Cardiac muscle cell (in vitro differentiated cells and primary cell): ENCODE data around the gene ANKRD44. TPM values are rescaled to one million over a fixed set of nuclear protein-coding genes. Genes with fewer than 3 reads are reported as not detected.

Experiments used
- DNase-seq, 2 donors: peaks; one replicate each; pipeline versions ENCODE4 v3.0.0 to v3.0.0-alpha.2; 2010 to 2017; ENCODE audit warnings: low read depth in 1 of 2, low spot score in 1 of 2
- H3K27ac ChIP-seq: fragments of 200-600 bp; sonication (generic); 2 replicates; pipeline ENCODE4 v1.5.1; 2016
- H3K27me3 ChIP-seq: fragments of 200-600 bp; sonication (generic); 2 replicates; pipeline ENCODE4 v1.6.0; 2016; ENCODE audit warnings: control low read depth
- H3K36me3 ChIP-seq: fragments of 200-600 bp; sonication (generic); 2 replicates; pipeline ENCODE4 v1.5.1; 2016; ENCODE audit warnings: control low read depth
- H3K4me1 ChIP-seq: fragments of 200-600 bp; sonication (generic); 2 replicates; pipeline ENCODE4 v1.8.1; 2017; ENCODE audit warnings: low read depth, mild to moderate bottlenecking, mixed run types
- H3K4me3 ChIP-seq: fragments of 200-600 bp; sonication (generic); 2 replicates; pipeline ENCODE4 v1.5.1; 2016; ENCODE audit warnings: mild to moderate bottlenecking
- H3K9me3 ChIP-seq: fragments of 200-600 bp; sonication (generic); 2 replicates; pipeline ENCODE4 v1.5.1; 2017; ENCODE audit warnings: low read depth, mild to moderate bottlenecking, control low read depth
- CTCF ChIP-seq: IDR thresholded peaks from 2 replicates; pipeline ENCODE4 v1.5.1; 2012; ENCODE audit warnings: low read depth, mild to moderate bottlenecking, low read length
- polyA plus RNA-seq: library from polyadenylated mRNA; unstranded; fragments of >200 nt; fragmentation: Nextera tagmentation; extraction: Ambion mirVana; gene quantifications from 2 replicates; pipeline ENCODE4 v1.2.1, GENCODE V29; 2016
- total RNA-seq: library from RNA; depleted of rRNA; stranded (reverse); fragments of >200 nt; gene quantifications from 2 replicates; pipeline ENCODE4 v1.2.3, GENCODE V29; 2016

ANKRD44 gene
- total and polyA plus RNA-seq, 2 experiments from 2014 or later: 4.0 to 5.0 TPM

- DNase-seq: peak in 1 of 2 donors; percentile 84
- Histone ChIP-seq H3K27me3 (no peaks in the 10 kb centered on the region), H3K36me3 (no peaks in the 10 kb centered on the region), H3K9me3 (no peaks in the 10 kb centered on the region), H3K27ac (no peak overlapping the region), H3K4me1 (peaks cover 13% of the 10 kb centered on the region), H3K4me3 (no peak overlapping the region)
- TF ChIP-seq CTCF: no peak
Measured at GRCh38 chr2:197258580-197258979, 52.0 kb downstream of the ANKRD44 start.

DNA sequence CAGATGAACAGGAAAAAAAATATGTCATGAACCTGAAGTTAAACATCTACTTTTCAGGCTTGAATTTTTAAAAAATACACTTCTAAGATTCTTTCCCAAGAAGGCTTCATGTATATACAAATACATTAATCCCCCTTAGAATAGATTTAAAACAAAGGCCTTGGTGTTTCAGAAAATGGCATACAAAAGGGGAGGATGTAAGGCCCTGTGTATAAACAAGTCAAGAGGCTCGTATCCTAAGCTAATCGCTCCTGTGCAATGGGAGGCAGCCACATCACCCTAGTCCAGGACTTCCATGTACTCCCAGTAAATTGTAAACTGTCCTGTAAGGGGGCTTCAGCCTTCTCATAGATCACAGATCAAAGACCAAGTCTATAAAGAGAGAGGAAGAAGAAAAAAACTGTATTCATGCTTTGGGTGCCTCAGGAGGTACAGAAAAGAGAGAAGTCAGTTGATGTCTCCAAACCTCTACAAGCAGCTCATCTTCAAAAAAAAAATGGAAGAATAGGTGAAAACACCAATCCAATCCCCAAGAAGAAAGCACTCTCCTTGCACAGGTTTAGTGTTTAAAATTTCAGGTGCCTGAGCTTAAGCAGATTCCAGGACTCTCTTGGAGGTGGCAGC is 53.9 kb downstream of the ANKRD44 start:
- Histone ChIP-seq H3K36me3 (no peaks in the 10 kb centered on the region), H3K27ac (peak overlapping the region; percentile 44), H3K9me3 (no peaks in the 10 kb centered on the region), H3K4me3 (no peak overlapping the region), H3K4me1 (peaks cover 13% of the 10 kb centered on the region), H3K27me3 (no peaks in the 10 kb centered on the region)
- TF ChIP-seq CTCF: no peak
- no peak for DNase-seq

- no peak for TF ChIP-seq CTCF
- no peak overlapping the region for H3K4me3 ChIP-seq
Measured at GRCh38 chr2:197256021-197256420, 54.6 kb downstream of the ANKRD44 start.

GRCh38 chr2:197255543-197255942 is 55.0 kb downstream of the ANKRD44 start:
- no peaks in the 10 kb centered on the region for H3K36me3 ChIP-seq
- H3K4me1 ChIP-seq: peaks cover 13% of the 10 kb centered on the region
- TF ChIP-seq CTCF: no peak
- peak overlapping the region; percentile 44 for H3K27ac ChIP-seq
- H3K27me3 ChIP-seq: no peaks in the 10 kb centered on the region
- no peaks in the 10 kb centered on the region for H3K9me3 ChIP-seq
- H3K4me3 ChIP-seq: no peak overlapping the region
- peak; percentile 56 to 67 for DNase-seq

More at GRCh38 chr2:197256021-197256420, 54.6 kb downstream of the ANKRD44 start:
- peak overlapping the region; percentile 44 for H3K27ac ChIP-seq
- DNase-seq: no peak
- H3K4me1 ChIP-seq: peaks cover 13% of the 10 kb centered on the region
- no peaks in the 10 kb centered on the region for H3K9me3 ChIP-seq
- no peaks in the 10 kb centered on the region for H3K36me3 ChIP-seq
- H3K27me3 ChIP-seq: no peaks in the 10 kb centered on the region

GRCh38 chr2:197254776-197255530 is 55.6 kb downstream of the ANKRD44 start:
- Histone ChIP-seq H3K27me3 (no peaks in the 10 kb centered on the region), H3K36me3 (no peaks in the 10 kb centered on the region), H3K4me1 (peaks cover 13% of the 10 kb centered on the region), H3K9me3 (no peaks in the 10 kb centered on the region), H3K27ac (no peak overlapping the region), H3K4me3 (no peak overlapping the region)
- no peak for DNase-seq
- TF ChIP-seq CTCF: no peak
